Measurements from ENCODE around the gene SIRPA.

Gene SIRPA

GRCh38 chr20:1851396-1851795, 43.8 kb upstream of the SIRPA start:
- no peak for TF ChIP-seq CTCF (IDR thresholded peaks at IDR 0.05; ENCODE audit: control insufficient read depth, insufficient read depth, low read depth, low read length, missing control alignments)
- no peak for DNase-seq (ENCODE audit: low read depth)
- H3K4me3 ChIP-seq (ENCODE audit: control insufficient read depth, low read depth, low read length) = no peak overlapping the region

- DNase-seq (ENCODE audit: low read depth) = no peak
Observed at GRCh38 chr20:1853473-1853872, 41.7 kb upstream of the SIRPA start.

GRCh38 chr20:1854246-1854645, 41.0 kb upstream of the SIRPA start:
- no peak for DNase-seq (ENCODE audit: low read depth)
- TF ChIP-seq CTCF (IDR thresholded peaks at IDR 0.05; ENCODE audit: control insufficient read depth, insufficient read depth, low read depth, low read length, missing control alignments) = no peak
- no peak overlapping the region for H3K4me3 ChIP-seq (ENCODE audit: control insufficient read depth, low read depth, low read length)

More at GRCh38 chr20:1853473-1853872, 41.7 kb upstream of the SIRPA start:
- no peak overlapping the region for H3K4me3 ChIP-seq (ENCODE audit: control insufficient read depth, low read depth, low read length)
- TF ChIP-seq CTCF (IDR thresholded peaks at IDR 0.05; ENCODE audit: control insufficient read depth, insufficient read depth, low read depth, low read length, missing control alignments) = no peak

- H3K4me3 ChIP-seq (ENCODE audit: control insufficient read depth, low read depth, low read length) = no peak overlapping the region
- no peak for DNase-seq (ENCODE audit: low read depth)
- TF ChIP-seq CTCF (IDR thresholded peaks at IDR 0.05; ENCODE audit: control insufficient read depth, insufficient read depth, low read depth, low read length, missing control alignments) = no peak
Observed at GRCh38 chr20:1855109-1855508, 40.1 kb upstream of the SIRPA start.

DNA sequence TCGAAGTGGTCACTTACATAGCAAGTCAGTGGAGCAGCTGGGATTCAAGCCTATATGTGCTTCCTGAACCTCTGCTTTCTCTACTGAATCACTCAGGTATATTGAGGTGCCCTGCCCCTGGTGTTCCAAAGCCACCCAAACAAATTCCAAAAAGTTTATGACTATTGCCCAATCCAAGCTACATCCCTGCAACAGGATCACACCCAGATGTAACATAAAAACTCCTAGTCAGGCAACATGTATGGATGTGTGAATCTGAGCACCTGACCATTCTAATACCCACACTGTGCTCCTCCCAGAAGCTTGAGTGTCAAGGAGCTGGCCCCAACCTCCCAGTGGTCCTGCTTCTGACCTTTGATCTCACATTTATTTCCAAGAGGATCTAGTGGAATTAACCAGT, 39.5 kb upstream of the SIRPA start:
- no peak for TF ChIP-seq CTCF (IDR thresholded peaks at IDR 0.05; ENCODE audit: control insufficient read depth, insufficient read depth, low read depth, low read length, missing control alignments)
- no peak overlapping the region for H3K4me3 ChIP-seq (ENCODE audit: control insufficient read depth, low read depth, low read length)
- no peak for DNase-seq (ENCODE audit: low read depth)

DNA sequence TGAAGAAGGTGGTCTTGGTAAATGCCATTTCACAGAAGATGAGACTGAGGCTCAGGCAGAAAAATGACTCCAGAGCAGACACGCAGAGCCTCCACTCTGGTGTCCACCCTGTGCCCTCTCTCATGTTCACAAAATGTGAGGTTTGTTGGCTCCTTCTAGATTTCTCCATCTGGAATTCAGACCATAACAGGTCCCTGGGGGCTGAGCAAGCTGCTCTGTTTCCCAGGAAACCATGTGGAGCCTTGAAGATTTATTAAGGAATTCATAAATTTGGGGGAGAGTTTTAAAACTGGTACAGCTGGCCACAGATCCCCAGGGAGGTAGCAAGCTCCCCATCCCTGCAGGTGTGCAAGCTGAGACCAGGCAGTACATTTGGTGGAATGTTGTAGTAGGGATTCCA, 38.8 kb upstream of the SIRPA start:
- no peak overlapping the region for H3K4me3 ChIP-seq (ENCODE audit: control insufficient read depth, low read depth, low read length)
- TF ChIP-seq CTCF (IDR thresholded peaks at IDR 0.05; ENCODE audit: control insufficient read depth, insufficient read depth, low read depth, low read length, missing control alignments) = no peak
- no peak for DNase-seq (ENCODE audit: low read depth)

GRCh38 chr20:1857466-1857865, 37.7 kb upstream of the SIRPA start:
- no peak for TF ChIP-seq CTCF (IDR thresholded peaks at IDR 0.05; ENCODE audit: control insufficient read depth, insufficient read depth, low read depth, low read length, missing control alignments)
- H3K4me3 ChIP-seq (ENCODE audit: control insufficient read depth, low read depth, low read length) = no peak overlapping the region
- no peak for DNase-seq (ENCODE audit: low read depth)
